ENCODE data around the gene RPL27. TPM values are rescaled to one million over a fixed set of nuclear protein-coding genes. Genes with fewer than 3 reads are reported as not detected.

RPL27 gene
- total and polyA plus RNA-seq, 2 of the 8 experiments (the other 6 are each of a cell fraction or from before 2014, with no cell fraction given): 1,415 to 3,779 TPM

- Histone ChIP-seq H2BK5ac (ENCODE audit: low read depth, low read length) (peak within 1 kb of the TSS; percentile 79; the same call in 1 of the 2 replicates), H3K9ac (replicated peaks in 1 of 4; ENCODE audit: extremely low read depth in 1 of 4, low read depth in 3 of 4, low read length in 3 of 4) (peak within 1 kb of the TSS in 2 of 4 experiments; percentile 51; a peak in 3 of 7 replicates), H3K4me3 (ENCODE audit: extremely low read depth in 1 of 4, insufficient read depth in 2 of 4, low read depth in 3 of 4, low read length in 4 of 4) (peak within 1 kb of the TSS in 3 of 4 experiments; percentile 8 to 54 (median 26); a peak in 5 of 8 replicates), H2BK12ac (ENCODE audit: low read depth, low read length) (peak within 1 kb of the TSS; percentile 75; the same call in 1 of the 2 replicates), H4K20me1 (replicated peaks in 1 of 2; ENCODE audit: control insufficient read depth in 1 of 2, insufficient read depth in 2 of 2, low read length in 2 of 2) (peaks cover 2 to 3% of the 10 kb centered on the region in 2 experiments), H3K4ac (replicated peaks; ENCODE audit: insufficient read length, low read depth, low read length) (no peak within 1 kb of the TSS), H2AK5ac (ENCODE audit: low read depth, low read length) (no peak within 1 kb of the TSS), H3K79me1 (ENCODE audit: low read depth, low read length) (no peaks in the 10 kb centered on the region), H3K4me2 (ENCODE audit: insufficient read depth in 1 of 2, low read depth in 2 of 2, low read length in 2 of 2) (peak within 1 kb of the TSS; percentile 1 to 68; a peak in 3 of 4 replicates), H3K14ac (ENCODE audit: insufficient read length) (no peak within 1 kb of the TSS), H3K79me2 (ENCODE audit: control insufficient read depth in 1 of 2, insufficient read depth in 2 of 2, low read length in 2 of 2) (no peaks in the 10 kb centered on the region), H4K91ac (replicated peaks; ENCODE audit: insufficient read length, low read length) (no peak within 1 kb of the TSS), H3K9me3 (ENCODE audit: insufficient read depth in 2 of 2, low read depth in 1 of 2, low read length in 1 of 2) (no peaks in the 10 kb centered on the region), H2BK15ac (ENCODE audit: low read length) (0 out of 2 replicates have a peak within 1 kb of the TSS, but pooled peaks have one; percentile 8), H2BK120ac (replicated peaks; ENCODE audit: low read depth, low read length) (peak within 1 kb of the TSS; percentile 7), H3K27me3 (replicated peaks in 1 of 4; ENCODE audit: control insufficient read depth in 3 of 4, extremely low read depth in 1 of 4, insufficient read depth in 3 of 4, low read length in 3 of 4) (no peaks in the 10 kb centered on the region), H3K23ac (ENCODE audit: insufficient read length) (no peak within 1 kb of the TSS), H2BK20ac (ENCODE audit: low read length) (no peak within 1 kb of the TSS), H3K56ac (replicated peaks; ENCODE audit: insufficient read length, low read depth, low read length) (peak within 1 kb of the TSS; percentile 62), H4K8ac (ENCODE audit: extremely low read depth, insufficient read depth, low read length) (peak within 1 kb of the TSS; percentile 83; the same call in 1 of the 2 replicates), H3K4me1 (replicated peaks in 1 of 4; ENCODE audit: control insufficient read depth in 3 of 4, insufficient read depth in 4 of 4, low read length in 3 of 4) (peaks cover 0 to 3% (median 1%) of the 10 kb centered on the region in 4 experiments; a peak in 4 of 7 replicates), H3K18ac (ENCODE audit: extremely low read depth, low read length) (peak within 1 kb of the TSS; percentile 64), H2AFZ (ENCODE audit: low read length) (peak within 1 kb of the TSS; percentile 63), H3K27ac (ENCODE audit: low read depth, low read length) (no peak within 1 kb of the TSS; the same call in 1 of the 2 replicates), H4K5ac (ENCODE audit: insufficient read length, low read depth, low read length) (no peak within 1 kb of the TSS), H3K23me2 (ENCODE audit: low read depth, low read length) (no peaks in the 10 kb centered on the region), H3K36me3 (ENCODE audit: control insufficient read depth in 2 of 4, insufficient read depth in 4 of 4, low read length in 3 of 4) (peaks cover 5 to 22% (median 15%) of the 10 kb centered on the region in 4 experiments; a peak in 7 of 8 replicates)
- DNase-seq (ENCODE audit: low read depth in 1 of 2, low spot score in 2 of 2) (peak in 1 of 2 experiments; percentile 79), FAIRE-seq (no peak)
- ChIA-PET POLR2A (ENCODE audit: partially characterized antibody) (interaction anchor here (0.6 to 3.5 kb wide), 10 partner anchors 7 to 737 kb away, joined by 3 to 36 read pairs (median 6); partner anchors contain the start of genes RPL27 and VAT1), CTCF (ENCODE audit: partially characterized antibody) (interaction anchor here (0.6 to 1.4 kb wide), 8 partner anchors 9 to 342 kb away, joined by 3 to 7 read pairs (median 3); partner anchors contain the start of gene RPL27)
- 54% methylated on average over 18 of the region's 18 CpGs; no CpG with 5 or more reads in 1 of the 2 experiments for WGBS, 2 experiments (ENCODE audit: extremely low coverage in 1 of 2, insufficient coverage in 1 of 2, insufficient read length in 1 of 2, insufficient replicate concordance in 2 of 2, low coverage in 1 of 2, low lambda C conversion rate in 2 of 2, missing lambda C conversion rate in 1 of 2)
- no peak for TF ChIP-seq KDM4A (IDR thresholded peaks at IDR 0.05; ENCODE audit: low read depth, low read length, severe bottlenecking)
- no peak for TF ChIP-seq CBX5 (IDR thresholded peaks at IDR 0.05; ENCODE audit: low read depth, low read length)
- TF ChIP-seq, protein P1, sequence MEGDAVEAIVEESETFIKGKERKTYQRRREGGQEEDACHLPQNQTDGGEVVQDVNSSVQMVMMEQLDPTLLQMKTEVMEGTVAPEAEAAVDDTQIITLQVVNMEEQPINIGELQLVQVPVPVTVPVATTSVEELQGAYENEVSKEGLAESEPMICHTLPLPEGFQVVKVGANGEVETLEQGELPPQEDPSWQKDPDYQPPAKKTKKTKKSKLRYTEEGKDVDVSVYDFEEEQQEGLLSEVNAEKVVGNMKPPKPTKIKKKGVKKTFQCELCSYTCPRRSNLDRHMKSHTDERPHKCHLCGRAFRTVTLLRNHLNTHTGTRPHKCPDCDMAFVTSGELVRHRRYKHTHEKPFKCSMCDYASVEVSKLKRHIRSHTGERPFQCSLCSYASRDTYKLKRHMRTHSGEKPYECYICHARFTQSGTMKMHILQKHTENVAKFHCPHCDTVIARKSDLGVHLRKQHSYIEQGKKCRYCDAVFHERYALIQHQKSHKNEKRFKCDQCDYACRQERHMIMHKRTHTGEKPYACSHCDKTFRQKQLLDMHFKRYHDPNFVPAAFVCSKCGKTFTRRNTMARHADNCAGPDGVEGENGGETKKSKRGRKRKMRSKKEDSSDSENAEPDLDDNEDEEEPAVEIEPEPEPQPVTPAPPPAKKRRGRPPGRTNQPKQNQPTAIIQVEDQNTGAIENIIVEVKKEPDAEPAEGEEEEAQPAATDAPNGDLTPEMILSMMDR (IDR thresholded peaks at IDR 0.05; ENCODE audit: control extremely low read depth in 1 of 3, insufficient read depth in 1 of 3, low read depth in 1 of 3, low read length in 3 of 3): peak in 2 of 3 experiments; percentile 24 to 33; a peak in 3 of 4 replicates
- TF ChIP-seq CEBPB (IDR thresholded peaks at IDR 0.05; ENCODE audit: low read depth, low read length): no peak
- TF ChIP-seq TBP (IDR thresholded peaks at IDR 0.05; ENCODE audit: low read depth, low read length): no peak
- no peak for TF ChIP-seq USF2 (IDR thresholded peaks at IDR 0.05; ENCODE audit: low read length)
Observed at GRCh38 chr17:43006639-43007551, 8.7 kb downstream of the RPL27 start, which contains the start of gene IFI35. IFI35 (plus strand) TSS chr17:43006784; CDS start chr17:43006948, 164 bp downstream.

Measured in H1 (cell line).